Measurements from ENCODE around the gene PPP2R5C.
A peak's percentile ranks its signal among the peaks of the same experiment; 100 is the strongest.

PPP2R5C gene

GRCh38 chr14:101814934-101815333 lies 53.4 kb downstream of the PPP2R5C start:
- DNase-seq (ENCODE audit: low spot score), result no peak

DNA sequence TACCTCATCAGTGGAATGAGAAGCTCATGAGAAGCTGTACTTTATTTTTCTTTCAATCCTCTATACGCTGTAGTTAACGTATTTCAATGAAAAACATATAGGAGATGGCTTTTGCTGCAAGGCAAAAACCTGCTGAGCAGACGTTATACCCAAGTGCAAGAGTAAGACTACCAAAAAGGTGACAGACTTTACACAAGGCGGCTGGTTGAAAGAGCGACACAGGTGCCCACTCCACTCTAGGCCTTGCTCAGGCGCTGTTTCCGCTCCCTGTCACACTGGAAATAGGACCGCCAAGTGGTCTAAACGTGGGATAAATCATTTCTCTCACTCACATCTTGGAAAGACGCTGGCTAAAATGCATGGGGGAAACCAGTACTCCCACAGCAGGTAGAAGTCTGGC lies 54.5 kb downstream of the PPP2R5C start:
- no peak for DNase-seq (ENCODE audit: low spot score)

DNA sequence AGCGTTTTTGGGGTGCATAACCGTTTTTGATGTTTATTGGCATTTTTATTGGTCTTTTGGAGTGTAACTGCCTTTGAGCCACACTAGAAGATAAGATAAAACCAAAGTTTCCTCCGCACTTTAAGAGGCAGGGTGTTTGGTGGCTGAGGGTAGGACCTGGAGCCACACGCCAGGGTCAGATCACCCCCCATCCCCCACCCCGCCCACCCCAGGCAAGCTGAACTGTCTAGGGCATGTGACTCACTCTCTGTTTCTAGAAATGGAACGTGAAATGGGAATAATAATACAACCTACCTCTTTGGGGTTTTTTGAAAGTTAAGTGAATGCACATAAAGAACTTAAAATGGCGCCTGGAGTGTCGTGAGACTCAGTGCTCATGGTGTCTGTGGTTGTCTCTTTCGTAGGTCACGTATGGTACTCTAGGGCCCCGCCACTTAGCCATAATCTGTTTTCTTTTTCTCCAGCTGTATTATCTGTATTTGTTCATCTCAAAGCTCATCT lies 56.0 kb downstream of the PPP2R5C start:
- DNase-seq (ENCODE audit: low spot score), result no peak

GRCh38 chr14:101819251-101819990 lies 57.9 kb downstream of the PPP2R5C start:
- no peak for DNase-seq (ENCODE audit: low spot score)

GRCh38 chr14:101820283-101820798 lies 58.8 kb downstream of the PPP2R5C start:
- DNase-seq (ENCODE audit: low spot score), result no peak

- DNase-seq (ENCODE audit: low spot score), result no peak
Observed at GRCh38 chr14:101821528-101821927, 60.0 kb downstream of the PPP2R5C start.

GRCh38 chr14:101823066-101823465 lies 61.6 kb downstream of the PPP2R5C start:
- no peak for DNase-seq (ENCODE audit: low spot score)

DNA sequence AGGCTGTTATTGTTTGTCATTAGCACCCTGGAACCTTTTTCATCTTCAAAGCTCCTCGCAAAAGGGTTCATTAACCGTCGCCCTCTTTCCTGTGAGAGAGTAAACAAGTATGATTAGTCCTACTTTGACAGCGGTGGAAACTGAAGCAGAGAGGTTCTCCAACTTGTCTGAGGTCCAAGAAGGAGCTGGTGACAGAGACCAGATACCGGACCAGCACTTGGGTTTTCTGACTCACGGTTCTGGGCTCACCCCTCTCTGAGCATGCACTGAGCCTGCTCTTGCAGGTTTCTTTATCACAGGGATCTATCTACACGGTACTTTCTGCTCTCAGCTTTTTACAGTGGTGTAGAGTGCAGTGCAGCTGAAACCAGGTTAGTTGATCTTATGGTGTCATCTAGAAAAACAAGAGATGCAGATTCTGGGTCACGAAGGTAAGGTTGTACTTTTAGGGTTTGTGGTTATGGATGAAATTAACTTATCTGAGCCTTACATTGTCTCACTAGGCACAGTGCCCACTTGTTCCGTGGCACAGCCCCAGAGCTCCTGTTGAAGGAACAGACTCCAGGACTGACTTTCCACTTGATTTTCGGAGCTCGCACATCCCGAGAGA lies 62.1 kb downstream of the PPP2R5C start:
- peak; percentile 31 for DNase-seq (ENCODE audit: low spot score)

DNA sequence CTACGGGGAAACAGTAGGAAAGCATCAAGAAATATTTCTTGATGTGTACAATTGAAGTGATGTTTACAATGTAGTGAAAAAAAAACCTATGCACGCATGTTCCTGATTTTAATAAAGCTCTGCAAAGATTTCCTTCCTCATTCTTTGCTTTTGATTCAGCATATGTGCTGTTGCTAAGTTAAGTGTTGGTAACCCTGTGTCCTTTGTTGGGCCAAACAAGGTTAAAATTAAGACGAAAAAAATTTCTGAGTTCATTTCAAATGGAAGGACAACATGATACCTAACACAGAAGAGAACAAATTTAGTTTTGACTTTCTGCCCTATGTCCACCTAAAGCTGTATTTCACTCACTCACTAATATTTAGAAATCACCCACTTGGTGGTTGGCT lies 62.8 kb downstream of the PPP2R5C start:
- DNase-seq (ENCODE audit: low spot score), result no peak

DNA sequence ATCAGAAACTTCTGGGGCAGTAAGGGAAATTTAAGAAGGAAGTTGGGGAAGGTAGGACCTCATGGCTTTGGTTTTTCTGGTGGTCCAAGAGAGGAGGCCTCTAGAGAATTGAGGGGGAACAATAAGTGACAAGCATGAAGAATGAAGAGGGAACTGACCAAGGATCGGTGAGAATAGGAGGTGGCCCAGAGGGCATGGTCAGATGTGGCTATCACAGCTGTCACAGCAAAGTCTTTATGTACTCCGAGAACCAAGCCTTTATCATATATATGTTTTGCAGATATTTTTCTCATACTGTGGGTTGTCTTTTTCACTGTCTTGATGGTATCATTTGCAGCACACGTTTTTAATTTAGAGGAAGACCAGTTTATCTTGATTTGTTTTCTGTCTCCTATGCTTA lies 64.3 kb downstream of the PPP2R5C start:
- DNase-seq (ENCODE audit: low spot score), result no peak

- DNase-seq (ENCODE audit: low spot score), result no peak
Observed at GRCh38 chr14:101826351-101826750, 64.8 kb downstream of the PPP2R5C start.

- no peak for DNase-seq (ENCODE audit: low spot score)
Observed at GRCh38 chr14:101827286-101827685, 65.8 kb downstream of the PPP2R5C start.

DNA sequence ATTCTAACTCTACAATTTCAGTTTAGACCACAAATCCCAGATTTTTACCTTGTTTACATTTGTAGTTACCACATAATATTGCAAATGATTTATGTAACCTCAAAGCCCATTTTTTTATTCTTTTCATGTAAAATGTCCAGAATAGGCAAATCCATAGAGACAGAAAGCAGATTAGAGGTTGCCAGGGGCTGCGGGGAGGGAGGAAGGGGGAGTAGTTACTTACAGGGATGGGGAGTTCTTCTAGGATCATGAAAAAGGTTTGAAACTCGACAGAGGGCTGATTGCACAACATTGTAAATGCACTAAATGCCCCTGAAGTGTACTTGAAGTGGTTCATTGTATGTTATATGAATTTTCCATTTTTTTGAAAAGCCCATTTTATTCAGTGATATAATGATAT lies 66.5 kb downstream of the PPP2R5C start:
- DNase-seq (ENCODE audit: low spot score), result no peak

- no peak for DNase-seq (ENCODE audit: low spot score)
Observed at GRCh38 chr14:101830271-101830670, 68.8 kb downstream of the PPP2R5C start.

GRCh38 chr14:101833045-101833444 lies 71.5 kb downstream of the PPP2R5C start:
- DNase-seq (ENCODE audit: low spot score), result no peak

GRCh38 chr14:101834397-101834796 lies 72.9 kb downstream of the PPP2R5C start:
- DNase-seq (ENCODE audit: low spot score), result no peak

DNA sequence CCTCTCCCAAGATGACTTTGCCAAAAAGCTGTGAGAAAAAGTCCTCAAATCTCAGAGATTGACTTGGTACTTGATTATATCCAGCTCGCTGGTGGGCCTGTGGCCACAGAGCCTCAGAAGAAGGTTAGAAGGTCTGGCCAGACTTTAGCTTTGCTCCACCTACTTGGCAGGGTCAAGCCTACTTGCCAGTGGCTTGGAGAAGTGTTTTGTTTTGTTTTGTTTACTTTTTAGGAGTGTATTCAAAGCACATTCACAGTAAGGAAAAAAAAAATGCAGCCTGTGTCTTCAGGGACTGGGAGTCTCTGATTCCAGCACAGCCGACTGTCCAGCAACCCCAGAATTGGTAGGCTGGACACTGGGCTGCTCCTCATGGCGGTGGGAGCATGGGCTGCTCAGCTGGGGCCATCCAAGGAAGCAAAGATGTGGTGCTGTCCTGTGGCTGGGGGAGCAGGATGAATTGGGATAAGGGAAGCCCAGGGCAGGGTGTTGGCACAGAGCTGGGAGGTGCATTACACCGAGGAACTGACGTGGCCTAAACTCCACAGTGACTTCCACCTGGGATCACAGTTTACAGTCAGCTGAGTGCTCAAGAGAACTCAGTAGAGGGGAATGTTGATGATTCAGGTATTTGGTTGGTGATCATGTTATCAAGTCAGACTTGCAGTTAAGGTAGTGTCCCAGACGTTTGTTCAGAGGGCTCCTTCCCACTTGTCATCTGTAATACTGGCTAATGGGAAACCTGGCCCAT lies 73.5 kb downstream of the PPP2R5C start:
- DNase-seq (ENCODE audit: low spot score), result peak; percentile 22

DNA sequence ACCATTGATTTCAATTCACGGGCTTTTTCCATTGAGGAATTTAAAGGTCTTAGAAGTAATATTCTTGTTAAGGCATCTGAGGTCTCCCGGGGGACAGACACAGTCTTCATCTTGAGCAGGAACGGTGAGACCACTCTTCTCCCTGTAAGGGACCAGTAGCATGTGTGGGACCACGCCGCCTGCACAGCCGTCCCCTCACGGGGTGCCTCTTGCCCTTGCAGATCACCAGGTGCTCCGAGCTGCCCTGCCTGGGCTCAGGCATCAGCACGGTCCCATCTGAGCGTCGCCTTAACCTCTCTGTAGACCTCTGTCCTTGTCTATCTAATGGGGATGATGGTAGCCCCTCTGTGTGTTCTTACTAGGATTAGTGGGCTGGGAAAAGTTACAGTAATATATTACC lies 74.1 kb downstream of the PPP2R5C start:
- DNase-seq (ENCODE audit: low spot score), result no peak

- peak; percentile 76 for DNase-seq (ENCODE audit: low spot score)
Observed at GRCh38 chr14:101836135-101836534, 74.6 kb downstream of the PPP2R5C start.

DNA sequence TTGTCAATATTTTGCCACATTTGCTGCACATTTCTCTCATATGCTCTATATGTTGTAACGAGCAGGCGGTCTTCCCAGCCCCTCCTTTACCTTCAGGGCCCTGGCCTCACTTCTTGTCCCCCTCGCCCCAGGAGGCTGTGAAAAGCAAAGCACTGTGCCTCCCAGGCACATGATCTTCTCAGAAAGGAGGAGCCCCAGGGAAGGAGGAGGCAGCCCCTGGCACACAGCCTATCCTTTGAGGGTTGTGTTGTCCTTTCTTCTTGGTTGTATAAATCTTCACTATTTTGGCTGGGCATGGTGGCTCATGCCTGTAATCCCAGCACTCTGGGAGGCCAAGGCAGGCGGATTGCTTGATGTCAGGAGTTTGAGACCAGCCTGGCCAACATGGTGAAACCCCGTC lies 77.0 kb downstream of the PPP2R5C start:
- no peak for DNase-seq (ENCODE audit: low spot score)

DNA sequence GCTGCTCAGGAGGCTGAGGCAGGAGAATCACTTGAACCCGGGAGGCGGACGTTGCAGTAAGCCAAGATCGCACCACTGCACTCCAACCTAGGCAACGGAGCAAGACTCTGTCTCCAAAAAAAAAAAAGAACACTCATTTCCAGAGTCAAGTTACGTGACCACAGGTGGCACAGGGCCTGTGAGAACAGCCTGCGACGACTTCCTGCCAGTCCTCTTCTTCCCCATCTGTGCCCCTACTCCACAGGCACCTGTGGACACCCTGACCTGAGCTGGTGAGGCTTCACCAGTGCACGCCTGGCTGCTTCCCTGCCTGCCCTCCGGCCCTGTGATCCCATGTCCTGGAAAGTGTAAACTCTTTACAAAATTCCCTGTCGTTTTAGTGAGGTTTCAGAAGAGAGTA lies 77.7 kb downstream of the PPP2R5C start:
- no peak for DNase-seq (ENCODE audit: low spot score)

DNA sequence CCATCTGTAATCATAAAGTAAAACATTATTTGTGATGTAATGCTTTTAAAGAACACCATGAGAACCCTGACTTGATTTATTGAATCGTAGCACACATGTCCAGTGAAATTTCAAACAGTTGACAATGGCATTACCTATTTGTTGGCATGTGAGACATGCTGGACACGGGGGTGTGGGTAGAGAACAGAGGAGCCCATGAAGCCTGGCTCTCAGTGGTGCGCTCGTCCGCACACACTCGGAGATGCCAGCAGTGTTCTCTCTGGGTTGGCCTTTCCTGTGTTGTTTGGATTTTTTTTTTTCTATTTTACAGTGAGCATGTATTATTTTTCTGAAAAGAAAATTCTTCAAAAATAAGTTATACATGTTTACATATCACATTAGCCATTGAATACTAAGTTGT lies 78.2 kb downstream of the PPP2R5C start:
- DNase-seq (ENCODE audit: low spot score), result no peak

All from AG20443 (cell line).